GM12865 (cell line): ENCODE measurements around the gene HMCN1.
"Not testable (repeated sequence)": the region's sequence is repeated elsewhere in the genome, so short reads cannot be mapped to it uniquely, and the experiment has no call there.

Source experiments
- DNase-seq: peaks from one replicate; pipeline ENCODE4 v3.0.0; 2010; ENCODE audit warnings: low read depth
- H3K4me3 ChIP-seq: 2 replicates; pipeline ENCODE4 v1.5.1; 2011; ENCODE audit warnings: mild to moderate bottlenecking, low read depth, low read length, control low read depth
- CTCF ChIP-seq: IDR thresholded peaks from 2 replicates; pipeline ENCODE4 v1.5.1; 2011; ENCODE audit warnings: low read length, control low read depth, low read depth, inconsistent platforms; ENCODE audit not compliant: insufficient read depth; ENCODE audit errors: missing control alignments

Gene HMCN1

GRCh38 chr1:185886046-185886445 lies 151.9 kb downstream of the HMCN1 start:
- no peak for DNase-seq
- no peak overlapping the region for H3K4me3 ChIP-seq
- TF ChIP-seq CTCF = no peak

- no peak overlapping the region for H3K4me3 ChIP-seq
- TF ChIP-seq CTCF = no peak
- DNase-seq = no peak
Measured at GRCh38 chr1:185886671-185887070, 152.5 kb downstream of the HMCN1 start.

- H3K4me3 ChIP-seq, DNase-seq: not testable (repeated sequence)
Measured at GRCh38 chr1:185892831-185893403, 158.7 kb downstream of the HMCN1 start.

- no peak overlapping the region for H3K4me3 ChIP-seq
- DNase-seq = no peak
- no peak for TF ChIP-seq CTCF
Measured at GRCh38 chr1:185894791-185895190, 160.6 kb downstream of the HMCN1 start.

GRCh38 chr1:185895208-185895900 lies 161.2 kb downstream of the HMCN1 start:
- no peak overlapping the region for H3K4me3 ChIP-seq
- no peak for DNase-seq
- TF ChIP-seq CTCF = no peak

GRCh38 chr1:185896863-185897262 lies 162.7 kb downstream of the HMCN1 start:
- DNase-seq = no peak
- no peak for TF ChIP-seq CTCF
- no peak overlapping the region for H3K4me3 ChIP-seq

- H3K4me3 ChIP-seq = no peak overlapping the region
- no peak for DNase-seq
- TF ChIP-seq CTCF = no peak
Measured at GRCh38 chr1:185906186-185906585, 172.0 kb downstream of the HMCN1 start.
